Activated CD4-positive, alpha-beta T cell treated with anti-CD3 and anti-CD28 coated beads for 48 hours (primary cell): ENCODE results near the gene GBA2.
A peak's percentile ranks its signal among the peaks of the same experiment; 100 is the strongest.

Experiments
- DNase-seq: peaks from one replicate; pipeline ENCODE4 v3.0.0-alpha.2; 2020

The GBA2 gene

DNA sequence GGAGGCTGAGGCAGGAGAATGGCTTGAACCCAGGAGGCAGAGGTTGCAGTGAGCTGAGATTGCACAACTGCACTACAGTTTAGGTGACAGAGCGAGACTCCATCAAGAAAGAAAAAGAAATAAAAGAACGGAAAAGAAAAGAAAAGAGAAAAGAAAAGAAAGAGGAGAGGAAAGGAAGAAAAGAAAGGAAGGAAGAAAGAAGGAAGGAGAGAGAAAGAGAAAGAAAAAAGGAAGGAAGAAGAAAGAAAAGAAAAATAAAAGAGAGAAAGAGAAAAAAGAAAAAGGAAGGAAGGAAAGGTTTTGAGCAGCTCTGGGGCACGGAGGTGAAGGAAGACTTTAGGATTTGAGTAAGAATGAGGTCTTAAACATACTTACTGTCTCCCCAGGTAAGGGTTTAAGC, 35.5 kb downstream of the GBA2 start:
- DNase-seq = no peak

DNA sequence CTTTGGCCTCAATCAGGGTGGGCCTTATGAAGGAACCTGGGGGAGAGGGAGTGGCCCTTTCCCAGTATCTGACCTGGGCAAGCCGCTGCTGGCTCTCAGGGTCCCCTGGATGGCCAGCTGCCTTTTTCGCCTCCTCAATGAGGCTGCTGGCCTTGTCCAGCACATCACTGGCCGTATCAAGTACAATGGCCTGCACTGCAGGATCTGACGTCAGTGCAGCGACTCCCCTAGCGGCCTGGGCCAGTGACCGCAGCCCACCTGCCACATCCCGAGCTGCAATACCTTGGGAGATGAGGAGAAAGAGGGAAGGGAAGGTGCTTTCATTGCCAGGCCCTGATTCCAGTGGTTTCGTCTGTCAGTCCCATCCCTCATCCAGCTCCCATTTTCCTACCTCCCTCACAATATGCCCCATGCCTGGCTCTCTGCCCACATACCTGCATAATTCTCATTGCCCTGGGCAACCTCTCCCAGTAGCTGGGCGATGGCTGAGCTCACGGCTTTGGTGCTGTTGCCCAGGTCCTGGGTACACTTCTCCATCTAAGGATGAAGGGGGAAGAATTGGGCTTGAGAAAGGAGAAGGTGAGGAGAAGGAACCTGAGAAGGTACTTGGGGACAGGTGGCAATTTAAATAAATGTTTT, 36.1 kb downstream of the GBA2 start:
- DNase-seq = no peak

DNA sequence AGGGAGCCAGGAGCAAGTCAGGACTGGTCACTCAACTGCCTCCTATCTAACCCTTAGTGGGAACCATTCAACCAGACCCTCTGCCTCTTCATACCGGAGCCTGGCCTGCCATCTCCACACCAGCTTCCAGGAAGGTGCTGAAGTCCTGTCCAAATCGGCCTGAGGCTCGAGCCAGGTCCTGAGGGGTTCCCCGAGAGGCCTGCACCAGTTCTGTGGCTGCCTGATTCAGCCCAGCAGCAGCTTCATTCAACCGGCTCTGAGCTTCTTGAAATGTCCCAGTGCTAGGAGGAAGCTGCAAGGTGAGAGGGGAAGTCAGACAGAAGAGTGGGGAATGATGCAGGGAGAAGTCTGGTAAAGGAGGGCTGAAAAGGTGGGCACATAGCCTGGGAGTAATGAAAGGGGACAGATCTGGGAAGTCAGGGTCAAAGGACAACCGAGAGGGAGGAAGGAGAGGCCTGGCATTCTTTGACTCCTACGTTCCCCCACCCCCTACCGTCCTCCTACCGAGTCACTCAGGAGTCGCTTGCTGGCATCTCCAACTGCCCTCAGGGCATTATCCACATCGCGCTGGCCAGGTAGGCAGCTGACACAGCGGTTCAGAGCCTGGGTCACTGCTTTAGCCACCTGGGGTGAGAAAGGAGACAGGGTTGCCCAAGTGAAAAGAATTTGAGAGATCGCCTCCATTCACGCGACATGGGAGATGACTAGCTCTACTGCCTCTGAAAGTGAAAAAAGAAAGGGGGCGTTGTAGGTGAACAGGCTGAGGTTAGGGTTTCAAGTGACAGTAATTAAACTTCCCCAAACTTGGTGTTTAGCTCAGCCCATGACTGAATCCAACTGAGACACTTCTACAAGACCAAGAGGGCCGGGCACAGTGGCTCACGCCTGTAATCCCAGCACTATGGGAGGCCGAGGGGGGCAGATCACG, 37.3 kb downstream of the GBA2 start:
- no peak for DNase-seq

DNA sequence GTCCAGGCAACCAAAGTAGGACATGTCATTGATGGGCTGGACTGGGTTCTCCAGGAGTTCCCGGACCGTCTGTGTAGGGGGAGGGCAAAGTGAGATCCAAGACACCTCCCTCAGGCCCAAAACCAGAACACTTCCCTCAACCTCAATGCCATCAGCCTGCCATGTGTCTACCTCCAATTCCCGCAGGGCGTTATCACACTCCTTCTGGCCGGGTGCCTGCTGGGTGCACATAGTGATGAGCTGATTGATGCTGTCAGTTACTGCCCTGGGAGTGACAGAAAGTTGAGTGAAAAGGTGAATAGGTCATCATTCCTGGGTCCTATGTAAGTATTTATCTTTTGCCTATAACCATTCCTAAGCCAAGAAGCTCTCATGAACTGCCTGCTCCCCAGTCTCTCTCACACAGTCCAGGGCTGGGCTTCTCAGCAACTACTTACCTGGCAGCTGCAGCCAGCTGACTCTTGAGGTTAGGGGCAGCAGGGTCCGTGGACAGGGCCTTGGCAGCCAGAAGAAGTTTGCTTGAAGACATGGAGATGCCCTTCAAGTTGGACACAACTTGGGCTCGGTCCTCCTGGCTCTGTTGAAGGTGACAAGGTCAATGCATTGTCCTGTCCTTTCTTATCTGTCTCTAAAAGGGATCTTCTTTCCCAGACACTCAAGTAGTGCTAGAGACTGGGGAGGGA, 38.1 kb downstream of the GBA2 start:
- no peak for DNase-seq

DNA sequence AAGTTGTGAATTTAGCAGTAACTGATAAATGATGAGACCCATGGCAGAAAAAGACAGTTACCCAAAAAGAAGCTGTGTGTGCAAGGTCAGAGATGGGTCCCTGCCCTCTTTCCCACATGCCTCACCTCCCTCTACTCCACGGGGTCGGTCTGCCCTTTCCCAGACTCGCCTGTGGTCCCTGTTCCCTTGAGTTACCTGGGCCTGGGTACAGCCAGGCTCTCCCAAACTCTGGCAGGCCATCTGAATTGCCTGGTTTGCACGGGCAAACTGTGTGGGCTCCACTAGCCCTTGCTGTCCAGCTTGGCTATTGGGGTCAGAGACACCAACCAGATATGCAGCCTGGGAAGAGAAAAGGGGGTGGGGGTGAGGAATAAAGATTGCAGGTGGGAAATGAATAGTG, 40.9 kb downstream of the GBA2 start:
- DNase-seq = no peak

DNA sequence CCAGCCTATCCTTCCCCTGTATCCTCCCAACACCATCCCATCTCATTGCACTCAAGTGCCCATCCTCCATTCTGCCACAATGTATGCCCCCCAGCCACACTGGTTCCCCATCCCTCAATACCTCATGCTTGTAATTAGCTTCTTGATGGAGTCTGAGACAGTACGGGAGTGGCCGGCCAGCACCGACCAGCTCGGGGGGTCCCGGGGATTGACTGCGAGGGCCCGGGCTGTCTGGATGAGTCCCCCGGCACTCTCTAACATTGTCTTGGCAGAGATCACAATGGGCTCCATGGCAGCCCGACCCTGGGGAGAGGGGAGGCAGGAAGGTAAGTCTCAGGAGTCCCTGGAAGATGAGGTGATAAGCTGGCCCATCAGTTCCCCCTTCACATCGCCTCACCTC, 42.1 kb downstream of the GBA2 start:
- DNase-seq = no peak

DNA sequence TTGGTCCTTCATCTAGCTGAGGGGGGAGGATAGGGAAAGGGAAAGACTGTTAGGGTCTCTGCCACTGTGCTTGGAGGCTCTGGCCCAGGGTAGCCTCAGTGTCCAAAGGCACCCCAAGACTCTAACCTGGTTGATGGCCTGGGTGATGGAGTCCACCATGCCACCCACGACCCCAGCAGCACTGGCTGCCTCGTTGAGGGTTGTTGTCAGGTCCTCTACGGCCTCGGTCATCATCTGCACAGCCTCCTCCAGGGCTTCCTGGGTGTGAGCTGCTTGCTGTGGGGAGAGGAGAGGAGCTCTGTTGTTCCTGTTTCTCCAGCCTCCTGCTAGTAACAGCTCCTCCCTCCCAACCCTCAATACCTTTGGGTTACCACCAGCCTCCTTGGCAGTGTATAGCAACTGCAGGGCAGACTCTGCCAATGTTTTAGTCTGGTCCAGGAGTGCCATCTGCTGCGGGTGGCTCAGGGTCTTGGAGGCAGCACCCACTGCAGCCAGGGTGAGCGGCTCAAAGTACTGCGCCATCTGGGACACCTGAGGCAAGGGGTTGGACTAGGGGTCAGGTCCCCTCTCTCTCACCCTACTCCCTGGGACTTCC, 43.1 kb downstream of the GBA2 start:
- no peak for DNase-seq

DNA sequence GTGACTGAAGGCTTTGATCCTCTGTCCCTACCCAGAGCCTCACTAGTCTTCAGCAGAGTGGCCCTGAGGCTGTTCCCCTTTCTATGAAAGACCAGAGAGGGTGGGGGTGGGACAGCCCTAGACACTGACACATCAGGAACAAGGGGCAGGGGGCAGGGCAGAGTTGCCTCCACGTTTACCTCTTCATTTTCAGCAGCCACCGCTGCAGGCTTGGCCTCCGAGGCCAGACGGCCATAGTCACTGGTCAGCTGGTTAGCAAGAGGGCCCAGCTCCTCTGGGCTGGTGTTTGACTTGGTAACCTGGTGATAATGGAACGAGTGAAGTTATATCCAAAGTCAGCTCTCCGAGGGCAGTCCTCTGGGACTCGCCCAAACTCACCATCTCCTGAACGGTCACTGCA, 43.7 kb downstream of the GBA2 start:
- DNase-seq = no peak

DNA sequence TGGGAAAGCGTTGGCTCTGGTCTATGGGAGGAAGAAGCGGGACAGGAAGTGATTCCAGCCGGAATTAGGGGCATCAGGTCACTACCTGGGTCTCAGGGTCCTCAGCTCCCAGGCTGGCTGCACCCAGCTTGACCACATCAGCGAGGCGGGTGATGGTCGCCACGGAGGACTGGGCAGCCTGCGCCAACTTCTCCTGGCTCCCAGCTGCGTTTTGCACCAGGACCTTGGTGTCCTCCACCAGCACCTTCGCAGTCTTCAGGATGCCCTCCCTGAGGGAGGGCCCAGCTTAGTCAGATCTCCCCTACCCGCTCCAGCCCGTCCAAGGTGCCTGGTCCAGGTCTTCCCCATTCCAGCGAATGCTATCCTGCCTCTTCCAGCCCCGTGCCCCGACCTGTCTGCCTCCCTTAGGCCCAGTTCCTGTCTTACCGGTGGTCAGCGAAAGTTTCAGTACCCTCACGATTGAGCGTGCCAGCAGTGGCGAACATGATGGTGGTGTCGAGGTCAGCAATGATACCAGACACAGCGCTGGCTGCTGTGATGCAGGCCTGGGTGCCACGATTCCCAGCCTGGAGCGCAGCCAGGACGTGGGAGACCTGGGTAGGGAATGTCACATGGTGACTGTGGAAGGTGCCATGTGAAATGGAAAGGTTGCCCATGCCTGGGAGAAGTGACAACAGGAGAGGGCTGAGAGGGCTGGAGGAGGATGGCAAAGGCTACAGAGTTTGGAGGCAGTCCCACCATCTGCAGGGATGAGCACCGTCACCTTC, 44.9 kb downstream of the GBA2 start:
- DNase-seq = no peak

DNA sequence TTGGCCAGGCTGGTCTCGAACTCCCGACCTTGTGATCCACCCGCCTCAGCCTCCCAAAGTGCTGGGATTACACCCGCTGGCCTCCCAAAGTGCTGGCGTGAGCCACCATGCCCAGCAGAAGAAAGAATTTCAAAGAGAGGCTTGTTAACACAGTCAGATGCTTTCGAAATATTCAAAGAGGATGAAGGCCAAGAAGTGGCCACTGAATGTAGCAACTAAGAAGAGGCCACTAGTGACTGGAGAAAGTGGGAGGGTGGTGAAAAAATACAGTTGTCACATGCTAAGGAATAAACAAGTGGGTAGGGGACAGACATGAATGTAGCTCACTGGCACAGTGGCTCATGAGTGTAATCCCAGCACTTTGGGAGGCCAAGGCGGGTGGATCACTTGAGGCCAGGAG, 46.3 kb downstream of the GBA2 start:
- no peak for DNase-seq

DNA sequence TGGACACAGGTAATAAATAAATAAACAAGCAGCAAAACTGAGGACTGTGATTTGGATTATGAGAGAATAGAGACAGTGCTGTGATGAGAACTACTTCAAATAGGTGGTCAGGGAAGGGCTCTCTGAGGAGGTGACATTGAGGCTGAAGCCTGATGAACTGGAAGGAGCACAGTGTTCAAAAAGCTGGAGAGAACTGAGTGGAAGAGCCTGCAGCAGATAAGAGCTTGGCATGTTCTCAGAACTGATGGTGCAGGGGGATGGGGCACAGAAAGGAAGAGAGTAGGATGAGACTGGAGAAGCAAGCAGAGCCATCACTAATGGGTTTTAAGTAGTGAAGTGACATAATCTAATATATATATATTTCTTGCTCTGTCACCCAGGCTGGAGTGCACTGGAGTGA, 48.1 kb downstream of the GBA2 start:
- DNase-seq = no peak

DNA sequence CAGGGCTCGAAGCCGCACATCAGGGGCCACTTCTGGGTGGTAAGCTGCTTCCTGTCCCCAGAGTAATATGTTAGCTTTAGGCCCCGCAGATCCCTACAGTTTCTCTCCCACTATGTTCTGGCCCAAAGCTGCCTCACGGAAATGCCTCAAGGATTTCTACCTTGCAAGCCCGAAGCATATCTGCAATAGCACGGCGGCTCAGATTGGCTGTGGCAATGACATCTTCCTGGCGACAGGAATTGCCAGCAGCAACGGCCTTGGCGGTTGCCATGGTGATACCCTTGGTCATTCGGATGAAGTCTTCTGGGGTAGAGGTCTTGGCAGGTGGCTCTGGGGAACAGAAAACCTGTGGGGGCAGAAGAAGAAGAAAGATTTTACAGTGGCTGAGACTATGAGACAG, 49.0 kb downstream of the GBA2 start:
- no peak for DNase-seq

DNA sequence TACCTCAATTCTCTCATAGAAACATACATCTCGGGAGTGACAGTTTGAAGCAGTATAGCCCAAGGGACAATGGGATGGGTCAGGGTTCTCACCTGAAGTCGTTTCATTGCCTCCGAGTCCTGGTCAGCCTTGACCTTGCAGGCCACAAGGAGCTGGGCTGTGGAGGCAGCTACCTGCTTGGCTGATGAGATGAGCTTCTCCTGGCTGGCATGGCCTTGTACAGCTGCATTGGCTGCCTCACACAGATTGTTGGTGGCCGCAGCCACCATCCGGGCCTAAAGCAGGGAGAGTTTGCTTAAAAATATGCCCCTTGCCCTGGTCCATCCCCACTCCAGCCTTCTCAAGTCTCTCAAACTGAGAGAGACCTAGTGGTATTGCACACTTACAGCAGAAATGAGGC, 50.8 kb downstream of the GBA2 start:
- DNase-seq = no peak

DNA sequence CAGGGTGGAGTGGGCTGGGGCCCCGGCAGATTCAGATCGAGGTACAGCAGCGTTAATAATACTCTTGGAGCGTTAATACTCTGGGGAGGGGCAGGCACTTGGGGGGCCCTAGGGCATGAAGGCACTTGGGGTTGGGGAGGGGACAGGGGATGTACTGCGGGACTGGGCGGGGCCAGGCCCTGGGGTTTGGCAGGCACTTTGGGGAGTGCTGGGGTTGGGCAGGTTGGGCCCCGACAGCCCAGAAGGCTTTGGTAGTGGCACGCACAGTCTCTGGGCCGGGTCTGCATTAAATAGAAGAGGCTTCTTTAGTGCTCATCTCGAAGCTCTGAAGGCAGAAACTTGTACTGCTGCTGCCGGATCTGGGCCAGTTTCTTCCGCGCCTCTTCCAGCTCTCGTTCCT, 51.5 kb downstream of the GBA2 start:
- DNase-seq = no peak

DNA sequence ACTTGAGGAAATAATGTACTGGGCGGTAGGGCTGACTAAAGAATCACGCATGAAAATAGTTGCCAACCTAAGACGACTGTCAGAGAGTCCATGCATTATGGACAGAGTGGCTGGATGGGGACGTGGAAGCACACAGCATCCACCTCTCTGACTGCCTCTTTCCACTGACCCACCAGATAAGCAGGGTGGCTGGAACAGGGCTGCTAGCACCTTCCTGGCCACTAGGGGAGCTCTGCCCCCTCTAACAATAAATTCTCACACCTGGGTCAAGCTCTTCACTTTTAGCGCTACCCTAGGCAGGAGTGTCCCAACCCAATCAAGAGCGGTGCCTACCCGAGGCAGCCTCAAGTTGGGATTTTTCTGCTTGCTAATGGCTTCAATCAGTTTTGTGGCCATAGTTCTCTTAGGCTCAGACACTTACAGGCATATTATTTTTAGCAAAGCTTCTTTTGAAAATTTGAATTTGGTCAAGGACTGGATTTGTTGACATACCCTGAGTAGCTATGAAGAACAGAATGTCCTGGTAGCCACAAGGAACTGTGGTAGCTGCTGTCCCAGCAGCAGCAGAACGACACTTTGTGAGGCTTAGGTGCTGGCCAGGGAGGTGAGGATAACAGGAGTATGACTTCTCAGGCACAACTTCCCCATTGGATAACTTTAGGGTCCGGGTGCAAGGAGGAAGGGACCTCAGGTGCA, 52.4 kb downstream of the GBA2 start:
- DNase-seq = peak; percentile 68

DNA sequence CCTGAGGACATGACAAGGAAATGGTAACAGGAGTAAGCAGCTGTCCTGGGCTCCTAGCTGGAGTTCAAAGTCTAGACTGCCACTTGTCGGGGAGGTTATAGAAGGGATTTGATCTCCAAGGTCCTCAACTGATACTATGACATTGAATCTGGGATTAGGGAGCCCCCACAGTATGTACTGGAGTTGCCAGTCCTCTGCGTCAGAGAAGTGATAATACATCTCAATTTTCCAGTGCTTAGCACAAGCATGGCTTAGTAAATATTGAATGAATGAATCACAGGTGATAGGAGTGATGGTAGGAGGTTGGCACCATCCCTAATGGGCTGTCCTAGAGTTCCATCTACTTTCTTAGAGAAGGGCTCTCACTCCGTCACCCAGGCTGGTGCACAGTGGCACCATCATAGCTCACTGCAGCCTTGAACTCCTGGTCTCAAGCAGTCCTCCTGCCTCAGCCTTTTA, 53.1 kb downstream of the GBA2 start:
- no peak for DNase-seq

DNA sequence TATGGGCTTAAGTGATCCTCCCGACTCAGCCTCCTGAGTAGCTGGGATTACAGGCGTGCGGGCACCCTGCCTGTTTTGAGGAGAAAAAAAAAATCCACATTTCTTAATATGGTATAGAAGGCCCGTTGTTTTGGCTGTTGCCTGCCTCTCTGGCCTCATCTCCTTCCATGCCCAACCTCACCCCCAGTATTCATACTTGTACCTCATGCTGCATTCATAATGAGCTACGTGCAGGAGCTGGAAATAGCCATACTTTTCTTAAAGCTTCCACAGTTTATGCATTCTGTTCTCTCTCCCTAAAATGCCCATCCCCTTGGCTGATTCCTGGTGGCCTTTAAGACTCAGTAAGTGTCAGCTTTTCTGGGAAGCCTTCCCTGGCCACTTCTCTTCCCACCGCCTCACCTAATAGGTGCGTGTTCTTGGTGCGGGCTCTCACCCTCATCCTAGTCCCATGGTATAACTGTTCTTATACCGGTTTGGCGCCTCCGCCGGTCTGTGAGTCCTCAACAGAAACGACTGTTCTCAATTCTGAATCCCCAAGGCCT, 57.2 kb downstream of the GBA2 start:
- no peak for DNase-seq

DNA sequence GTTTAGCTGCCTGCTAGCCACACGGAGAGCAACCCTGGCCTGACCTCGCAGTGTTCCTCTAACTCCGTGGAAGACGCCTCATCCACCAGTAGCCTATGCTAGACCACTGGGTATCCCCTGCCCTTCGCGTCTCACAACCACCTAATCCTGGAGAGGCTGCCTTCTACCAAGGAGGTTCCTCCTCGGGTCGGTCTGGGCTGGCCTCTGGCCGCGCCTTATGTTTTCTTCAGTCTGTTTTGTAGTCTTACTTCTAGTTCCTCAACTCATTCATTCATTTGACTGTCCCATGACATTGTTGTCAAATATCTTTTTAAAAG, 57.7 kb downstream of the GBA2 start:
- DNase-seq = no peak

DNA sequence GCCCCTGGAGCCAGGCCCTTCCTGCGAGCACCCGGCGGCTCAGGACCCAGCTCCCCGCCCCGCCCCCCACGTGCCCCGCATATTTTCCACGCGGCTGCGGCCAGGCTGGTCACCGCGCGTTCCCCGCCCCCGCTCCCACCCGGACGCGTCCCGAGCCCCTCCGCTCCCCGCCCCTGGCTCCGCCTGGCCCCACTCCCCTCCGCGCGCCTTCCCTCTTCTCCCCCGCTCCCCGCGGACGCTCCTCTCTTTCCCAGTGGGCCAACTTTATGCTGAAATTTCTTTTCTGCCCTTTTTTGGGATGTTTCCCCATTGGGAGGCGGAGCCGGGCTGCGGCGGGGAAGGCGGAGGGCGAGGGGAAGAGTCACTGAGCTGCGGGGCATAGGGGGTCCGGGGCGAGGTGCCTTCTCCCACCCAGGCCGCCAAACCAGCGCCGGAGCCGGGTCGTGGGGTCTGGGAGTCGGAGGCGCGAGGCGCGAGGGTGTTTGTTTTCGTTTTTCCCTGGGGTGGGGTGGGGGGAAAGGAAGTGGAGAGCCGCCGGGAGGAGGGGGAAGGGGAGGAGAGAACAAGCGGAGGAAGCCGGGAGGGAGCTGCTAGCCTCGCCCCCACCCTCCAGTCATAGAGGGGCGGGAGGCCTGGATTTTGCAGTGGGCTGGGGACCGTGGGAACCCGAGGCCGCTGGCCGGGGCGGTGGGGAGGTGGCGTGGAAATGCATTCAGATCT, 58.3 kb downstream of the GBA2 start:
- DNase-seq = peak; percentile 42

DNA sequence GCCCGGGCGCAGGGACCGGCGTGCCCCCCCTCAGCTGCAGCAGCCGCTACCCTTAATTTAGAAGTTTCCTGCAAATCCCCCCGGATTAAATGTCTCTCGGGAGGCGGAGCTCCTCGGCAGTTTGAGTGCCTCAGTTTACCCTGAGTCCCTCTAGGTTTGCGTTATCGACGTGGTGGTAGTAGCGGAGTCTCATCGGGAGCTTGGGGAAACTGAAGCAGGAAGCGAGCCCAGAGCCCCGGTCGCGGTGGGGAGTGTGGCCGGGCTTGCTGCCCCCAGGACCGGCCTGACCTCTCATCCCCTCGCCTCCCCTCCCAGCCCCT, 58.8 kb downstream of the GBA2 start:
- DNase-seq = no peak

DNA sequence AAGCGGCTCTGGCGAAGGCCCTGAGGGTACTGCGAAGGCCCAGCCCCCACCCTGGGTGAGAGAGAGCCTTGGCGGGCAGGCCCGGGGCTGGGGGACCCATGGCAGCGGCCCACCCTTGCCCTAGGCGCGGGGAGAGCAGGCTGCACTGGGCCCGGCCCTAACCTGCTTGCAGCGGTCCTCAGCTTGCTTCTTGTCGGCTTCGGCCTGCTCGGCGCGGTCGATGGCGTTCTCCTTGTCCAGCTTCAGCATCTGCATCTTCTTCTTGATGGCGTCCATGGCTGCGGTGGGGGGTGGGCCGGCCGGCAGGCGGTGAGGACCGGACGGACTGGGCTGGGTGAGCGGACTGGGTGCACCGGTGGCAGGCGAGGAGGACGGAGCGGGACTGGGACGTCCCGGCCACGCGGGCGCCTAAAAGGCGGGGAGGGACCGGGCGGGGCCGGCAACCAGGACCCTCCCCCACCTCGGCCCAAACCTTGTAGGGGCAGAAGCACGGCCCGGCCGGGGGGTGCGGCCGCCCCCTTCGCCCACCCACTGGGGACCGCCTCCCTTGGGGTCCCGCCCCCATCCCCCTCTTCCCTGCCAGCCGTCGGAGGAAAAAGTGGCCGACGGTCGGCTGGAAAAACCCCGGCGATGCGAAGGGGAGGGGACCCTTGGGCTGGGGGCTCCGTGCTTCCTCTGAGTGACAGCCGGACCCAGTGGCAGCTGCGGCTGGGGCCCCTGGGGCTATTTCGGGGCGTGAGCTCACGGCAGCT, 59.3 kb downstream of the GBA2 start, which contains the start of gene TPM2:
Gene TPM2, minus strand, starts transcription at position 384 of the 752 bp plus-strand sequence. Its CDS starts 108 bp downstream, at position 276.
- no peak for DNase-seq
